Measurements from ENCODE around the gene BCL2A1.

DNA sequence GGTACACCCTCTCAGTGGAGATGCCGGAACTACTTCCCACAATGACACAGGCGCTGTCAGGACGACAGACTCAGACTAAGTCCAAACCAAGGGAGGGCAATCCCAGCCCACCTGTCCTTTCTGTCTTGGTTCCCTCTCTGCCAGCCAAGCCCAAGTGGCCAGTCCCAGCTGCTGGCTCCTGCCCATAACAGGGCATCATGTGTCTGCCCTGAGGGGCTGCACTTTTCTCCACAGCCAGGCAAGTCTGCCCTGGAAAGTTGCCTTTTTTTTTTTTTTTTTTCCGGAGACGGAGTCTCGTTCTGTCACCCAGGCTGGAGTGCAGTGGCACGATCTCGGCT is 20.0 kb upstream of the BCL2A1 start:
- TF ChIP-seq, protein P1, sequence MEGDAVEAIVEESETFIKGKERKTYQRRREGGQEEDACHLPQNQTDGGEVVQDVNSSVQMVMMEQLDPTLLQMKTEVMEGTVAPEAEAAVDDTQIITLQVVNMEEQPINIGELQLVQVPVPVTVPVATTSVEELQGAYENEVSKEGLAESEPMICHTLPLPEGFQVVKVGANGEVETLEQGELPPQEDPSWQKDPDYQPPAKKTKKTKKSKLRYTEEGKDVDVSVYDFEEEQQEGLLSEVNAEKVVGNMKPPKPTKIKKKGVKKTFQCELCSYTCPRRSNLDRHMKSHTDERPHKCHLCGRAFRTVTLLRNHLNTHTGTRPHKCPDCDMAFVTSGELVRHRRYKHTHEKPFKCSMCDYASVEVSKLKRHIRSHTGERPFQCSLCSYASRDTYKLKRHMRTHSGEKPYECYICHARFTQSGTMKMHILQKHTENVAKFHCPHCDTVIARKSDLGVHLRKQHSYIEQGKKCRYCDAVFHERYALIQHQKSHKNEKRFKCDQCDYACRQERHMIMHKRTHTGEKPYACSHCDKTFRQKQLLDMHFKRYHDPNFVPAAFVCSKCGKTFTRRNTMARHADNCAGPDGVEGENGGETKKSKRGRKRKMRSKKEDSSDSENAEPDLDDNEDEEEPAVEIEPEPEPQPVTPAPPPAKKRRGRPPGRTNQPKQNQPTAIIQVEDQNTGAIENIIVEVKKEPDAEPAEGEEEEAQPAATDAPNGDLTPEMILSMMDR (IDR thresholded peaks at IDR 0.05), result no peak
- TF ChIP-seq POLR2A (IDR thresholded peaks at IDR 0.05), result no peak
